Activated naive CD8-positive, alpha-beta T cell treated with anti-CD3 and anti-CD28 coated beads, Interleukin-2, amount 50 U/mL, for 16 hours (primary cell): Measurements from ENCODE around the gene SYCE1L.

ENCODE experiments used
- DNase-seq: peaks from one replicate; pipeline ENCODE4 v3.0.0-alpha.2; 2020; ENCODE audit warnings: low read depth, low spot score

The SYCE1L gene

GRCh38 chr16:77250400-77250799, 51.2 kb downstream of the SYCE1L start:
- DNase-seq: no peak
